Upper lobe of right lung (tissue), 1 donor: ENCODE data around the gene MKRN2OS. TPM values are rescaled to one million over a fixed set of nuclear protein-coding genes. Genes with fewer than 3 reads are reported as not detected.
"Not testable (repeated sequence)": the region's sequence is repeated elsewhere in the genome, so short reads cannot be mapped to it uniquely, and the experiment has no call there.

Experiments
- ATAC-seq: fragments of 200-7000 bp; cut with Tn5 transposase; one replicate; pipeline ENCODE4 v1.9.1; 2020; ENCODE audit warnings: mild to moderate bottlenecking, moderate library complexity
- DNase-seq: peaks from one replicate; pipeline ENCODE4 v3.0.0-alpha.2; 2020
- H3K27ac ChIP-seq: fragments of 200-600 bp; one replicate; pipeline ENCODE4 v1.8.0; 2022
- H3K27me3 ChIP-seq: fragments of 200-600 bp; one replicate; pipeline ENCODE4 v1.8.0; 2022; ENCODE audit warnings: mild to moderate bottlenecking
- H3K36me3 ChIP-seq: fragments of 200-600 bp; one replicate; pipeline ENCODE4 v1.8.0; 2022
- H3K4me1 ChIP-seq: fragments of 200-600 bp; one replicate; pipeline ENCODE4 v1.8.0; 2022
- H3K4me3 ChIP-seq: fragments of 200-600 bp; one replicate; pipeline ENCODE4 v1.8.0; 2022; ENCODE audit warnings: mild to moderate bottlenecking
- H3K9me3 ChIP-seq: fragments of 200-600 bp; one replicate; pipeline ENCODE4 v1.8.0; 2022
- intact Hi-C: fragments of 100-400 bp; cut with DNase I; formaldehyde crosslinking; loops from one replicate; pipeline ENCODE4 v1.11.0; 2022
- total RNA-seq: library from RNA; stranded (reverse); fragmentation: NEBNext Ultra II Directional; extraction: Animal tissue kit (Norgen Biotek cat#: 25700); gene quantifications from one replicate; pipeline ENCODE4 v1.2.1, GENCODE V29; 2021
- TF ChIP-seq, protein P1 (sequence below): fragments of 200-600 bp; IDR thresholded peaks from one replicate; pipeline ENCODE4 v1.8.0; 2022; ENCODE audit warnings: antibody characterized with exemption
- donor health status: DM: no; HTN: yes; CAD: no; lungs with severe emphysema.

The MKRN2OS gene
- total RNA-seq, 1 donor from 2014 or later, result not detected

DNA sequence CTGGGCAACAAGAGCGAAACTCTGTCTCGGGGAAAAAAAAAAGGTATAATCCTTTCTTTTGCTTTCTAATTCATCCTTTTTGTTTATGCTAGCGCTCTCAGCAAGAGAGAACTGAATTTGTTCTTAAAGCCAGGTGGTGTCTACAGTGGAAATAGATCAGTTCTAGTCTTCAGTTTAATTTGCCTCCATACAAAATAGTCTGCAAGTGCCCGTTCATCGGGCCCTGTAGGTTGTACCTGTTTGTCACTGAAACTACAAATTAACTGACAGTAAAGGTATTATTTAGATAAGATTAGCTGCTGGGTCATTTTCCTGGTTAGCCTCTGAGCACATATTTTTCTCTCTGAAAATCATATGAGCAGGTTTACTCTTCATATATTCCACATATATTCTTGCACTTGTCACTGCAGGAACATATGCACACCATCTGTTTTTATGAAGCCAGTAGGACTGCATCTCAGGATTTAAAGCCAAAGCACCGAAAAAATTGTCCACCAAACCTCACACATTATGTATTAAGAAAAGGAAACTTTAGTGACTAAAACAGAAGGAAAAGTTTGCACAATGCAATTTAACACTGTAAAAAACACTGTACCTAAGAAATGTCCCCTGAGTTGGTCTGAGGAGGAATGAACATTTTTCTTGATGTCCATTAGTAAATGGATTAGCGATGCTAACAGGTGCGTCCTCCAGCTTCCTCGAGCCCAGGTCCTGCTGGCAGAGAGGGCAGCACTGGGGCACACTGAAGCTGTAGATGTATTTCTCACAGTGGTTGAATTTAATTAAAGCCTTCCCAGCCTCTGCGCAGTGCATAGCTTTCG, 437 bp downstream of the MKRN2OS start:
- TF ChIP-seq, protein P1, sequence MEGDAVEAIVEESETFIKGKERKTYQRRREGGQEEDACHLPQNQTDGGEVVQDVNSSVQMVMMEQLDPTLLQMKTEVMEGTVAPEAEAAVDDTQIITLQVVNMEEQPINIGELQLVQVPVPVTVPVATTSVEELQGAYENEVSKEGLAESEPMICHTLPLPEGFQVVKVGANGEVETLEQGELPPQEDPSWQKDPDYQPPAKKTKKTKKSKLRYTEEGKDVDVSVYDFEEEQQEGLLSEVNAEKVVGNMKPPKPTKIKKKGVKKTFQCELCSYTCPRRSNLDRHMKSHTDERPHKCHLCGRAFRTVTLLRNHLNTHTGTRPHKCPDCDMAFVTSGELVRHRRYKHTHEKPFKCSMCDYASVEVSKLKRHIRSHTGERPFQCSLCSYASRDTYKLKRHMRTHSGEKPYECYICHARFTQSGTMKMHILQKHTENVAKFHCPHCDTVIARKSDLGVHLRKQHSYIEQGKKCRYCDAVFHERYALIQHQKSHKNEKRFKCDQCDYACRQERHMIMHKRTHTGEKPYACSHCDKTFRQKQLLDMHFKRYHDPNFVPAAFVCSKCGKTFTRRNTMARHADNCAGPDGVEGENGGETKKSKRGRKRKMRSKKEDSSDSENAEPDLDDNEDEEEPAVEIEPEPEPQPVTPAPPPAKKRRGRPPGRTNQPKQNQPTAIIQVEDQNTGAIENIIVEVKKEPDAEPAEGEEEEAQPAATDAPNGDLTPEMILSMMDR, result no peak
- no peaks in the 10 kb centered on the region for H3K36me3 ChIP-seq
- no peaks in the 10 kb centered on the region for H3K9me3 ChIP-seq
- ATAC-seq (no peak), DNase-seq (no peak)
- peak overlapping the region; percentile 11 for H3K4me3 ChIP-seq
- H3K27ac ChIP-seq, result no peak overlapping the region
- no peaks in the 10 kb centered on the region for H3K27me3 ChIP-seq
- H3K4me1 ChIP-seq, result no peaks in the 10 kb centered on the region
- intact Hi-C loops, result no loop called here

- ATAC-seq, H3K36me3 ChIP-seq, H3K27ac ChIP-seq, intact Hi-C loops, H3K4me1 ChIP-seq, H3K27me3 ChIP-seq, H3K4me3 ChIP-seq, DNase-seq, H3K9me3 ChIP-seq: not testable (repeated sequence)
Observed at GRCh38 chr3:12543497-12543896, 1.8 kb downstream of the MKRN2OS start.

DNA sequence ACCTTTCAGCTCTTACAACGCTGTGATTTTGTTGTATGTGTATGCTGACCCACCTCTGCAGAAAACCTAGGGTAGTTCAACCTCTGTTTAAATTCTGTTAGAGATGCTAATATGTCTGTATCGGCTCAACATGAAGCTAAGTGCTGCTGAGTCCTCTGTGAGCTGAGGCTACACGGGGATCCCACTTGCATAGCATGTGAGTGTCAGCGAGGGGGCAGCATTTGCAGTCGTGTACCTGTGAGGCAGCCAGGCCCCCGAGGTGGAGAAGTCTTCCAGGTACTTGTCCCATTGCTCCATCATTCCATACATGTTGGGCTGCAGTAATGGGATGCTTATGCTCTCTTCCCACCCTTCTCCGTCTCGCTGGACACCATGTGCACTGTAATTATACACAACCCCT, 3.7 kb downstream of the MKRN2OS start:
- intact Hi-C loops, result no loop called here
- ATAC-seq (peak; percentile 48), DNase-seq (no peak)
- no peaks in the 10 kb centered on the region for H3K4me1 ChIP-seq
- H3K9me3 ChIP-seq, result no peaks in the 10 kb centered on the region
- TF ChIP-seq, protein P1, result no peak
- no peaks in the 10 kb centered on the region for H3K27me3 ChIP-seq
- no peaks in the 10 kb centered on the region for H3K36me3 ChIP-seq
- no peak overlapping the region for H3K27ac ChIP-seq
- H3K4me3 ChIP-seq, result no peak overlapping the region

DNA sequence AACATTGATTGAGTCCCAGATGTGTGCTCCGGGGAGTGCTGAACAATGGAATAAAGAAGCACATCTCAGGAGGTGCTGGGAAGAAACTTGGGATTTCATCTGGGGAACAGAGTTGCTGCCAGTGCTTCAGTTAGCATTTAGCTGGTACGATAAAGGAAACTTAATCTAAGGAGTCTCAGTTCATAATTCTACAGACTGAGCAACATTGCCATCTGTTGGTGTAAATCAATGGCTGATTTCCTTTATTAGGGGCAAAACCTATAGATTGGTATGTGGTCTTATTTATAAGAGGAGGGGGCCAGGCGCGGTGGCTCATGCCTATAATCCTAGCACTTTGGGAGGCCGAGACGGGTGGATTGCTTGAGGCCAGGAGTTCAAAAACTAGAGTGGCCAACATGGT, 8.9 kb downstream of the MKRN2OS start:
- no peaks in the 10 kb centered on the region for H3K27me3 ChIP-seq
- H3K27ac ChIP-seq, result no peak overlapping the region
- no peaks in the 10 kb centered on the region for H3K4me1 ChIP-seq
- peaks cover 13% of the 10 kb centered on the region for H3K36me3 ChIP-seq
- no peak for ATAC-seq
- no peak for DNase-seq
- no peaks in the 10 kb centered on the region for H3K9me3 ChIP-seq
- intact Hi-C loops, result no loop called here
- TF ChIP-seq, protein P1, result peak; percentile 8
- no peak overlapping the region for H3K4me3 ChIP-seq

DNA sequence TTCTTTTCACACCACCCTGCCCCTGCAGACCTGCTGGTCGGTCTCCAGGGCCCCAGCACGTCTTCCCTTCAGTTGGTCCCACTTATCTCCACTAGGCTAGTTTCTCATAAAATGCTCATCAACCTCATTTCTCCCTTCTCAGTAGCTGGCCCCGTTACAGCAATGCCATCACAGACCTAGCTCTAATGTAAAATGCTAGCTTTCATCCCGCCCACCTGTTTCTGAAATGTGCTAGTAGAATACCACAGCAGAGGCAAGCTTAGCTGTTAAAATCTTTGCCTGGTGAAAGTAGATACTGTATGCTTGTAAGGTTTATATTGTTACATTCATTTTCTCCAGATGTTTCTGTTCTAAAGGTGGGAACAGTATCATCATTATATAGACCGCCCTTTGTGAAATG, 13.1 kb downstream of the MKRN2OS start:
- Histone ChIP-seq H3K36me3 (peaks cover 32% of the 10 kb centered on the region), H3K9me3 (no peaks in the 10 kb centered on the region), H3K4me3 (no peak overlapping the region), H3K27me3 (no peaks in the 10 kb centered on the region), H3K4me1 (no peaks in the 10 kb centered on the region), H3K27ac (no peak overlapping the region)
- TF ChIP-seq, protein P1, result no peak
- ATAC-seq (no peak), DNase-seq (no peak)
- intact Hi-C loops, result no loop called here

DNA sequence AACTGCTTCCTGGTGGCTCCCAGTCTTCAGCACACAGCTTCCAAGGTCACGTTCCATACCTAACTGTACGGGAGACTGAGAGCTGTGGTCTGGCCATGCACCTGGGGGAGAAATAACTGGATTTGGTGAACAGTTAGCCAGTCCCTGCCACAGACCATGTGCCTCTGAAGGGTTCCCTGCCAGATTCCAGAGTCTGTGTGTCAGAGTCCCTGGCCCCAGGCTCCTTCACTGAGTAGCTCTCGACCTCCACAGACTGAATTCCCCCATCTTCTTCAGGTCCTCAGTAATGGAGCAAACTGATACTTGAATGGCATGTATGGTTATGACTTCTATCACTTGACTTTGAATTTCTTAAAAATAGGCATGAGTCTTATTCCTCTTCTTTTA, 17.5 kb downstream of the MKRN2OS start:
- H3K9me3 ChIP-seq, result no peaks in the 10 kb centered on the region
- H3K27me3 ChIP-seq, result no peaks in the 10 kb centered on the region
- no peak for DNase-seq
- H3K4me1 ChIP-seq, result no peaks in the 10 kb centered on the region
- intact Hi-C loops, result no loop called here
- TF ChIP-seq, protein P1, result no peak
- no peak for ATAC-seq
- peaks cover 30% of the 10 kb centered on the region for H3K36me3 ChIP-seq
- H3K4me3 ChIP-seq, result no peak overlapping the region
- H3K27ac ChIP-seq, result no peak overlapping the region
